ENCODE data around the gene TEAD4.

DNA sequence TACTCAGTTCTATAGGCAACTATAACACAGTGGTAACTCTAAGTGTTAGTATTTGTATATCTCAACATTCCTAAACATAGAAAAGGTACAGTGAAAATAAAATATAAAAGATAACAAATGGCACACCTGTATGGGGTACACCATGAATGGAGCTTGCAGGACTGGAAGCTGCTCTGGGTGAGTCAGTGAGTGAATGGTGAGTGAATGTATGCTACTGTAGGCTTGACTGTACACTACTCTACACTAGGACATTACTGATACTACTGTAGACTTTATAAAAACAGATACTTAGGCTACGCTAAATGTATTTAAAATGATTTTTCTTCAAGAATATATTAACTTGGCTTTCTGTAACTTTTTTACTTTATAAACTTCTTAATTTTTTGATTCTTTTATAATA lies 25.5 kb downstream of the TEAD4 start:
- TF ChIP-seq, protein P1, sequence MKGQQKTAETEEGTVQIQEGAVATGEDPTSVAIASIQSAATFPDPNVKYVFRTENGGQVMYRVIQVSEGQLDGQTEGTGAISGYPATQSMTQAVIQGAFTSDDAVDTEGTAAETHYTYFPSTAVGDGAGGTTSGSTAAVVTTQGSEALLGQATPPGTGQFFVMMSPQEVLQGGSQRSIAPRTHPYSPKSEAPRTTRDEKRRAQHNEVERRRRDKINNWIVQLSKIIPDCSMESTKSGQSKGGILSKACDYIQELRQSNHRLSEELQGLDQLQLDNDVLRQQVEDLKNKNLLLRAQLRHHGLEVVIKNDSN (CRISPR knock-in tag; IDR thresholded peaks at IDR 0.05), result no peak
- TF ChIP-seq CREB1 (CRISPR knock-in tag; IDR thresholded peaks at IDR 0.05) (no peak), NFYB (CRISPR knock-in tag; conservative IDR thresholded peaks at IDR 0.05; ENCODE audit: low read depth) (no peak), TEAD1 (CRISPR knock-in tag; IDR thresholded peaks at IDR 0.05) (no peak), IRF2 (CRISPR knock-in tag; IDR thresholded peaks at IDR 0.05; ENCODE audit: borderline replicate concordance, low read depth) (no peak), CTCF (IDR thresholded peaks at IDR 0.05) (no peak), ZBTB21 (CRISPR knock-in tag; IDR thresholded peaks at IDR 0.05; ENCODE audit: borderline replicate concordance) (no peak), MAX (CRISPR knock-in tag; IDR thresholded peaks at IDR 0.05) (no peak), ZNF232 (CRISPR knock-in tag; IDR thresholded peaks at IDR 0.05) (no peak), ZNF281 (CRISPR knock-in tag; IDR thresholded peaks at IDR 0.05) (no peak), GABPB1 (CRISPR knock-in tag; IDR thresholded peaks at IDR 0.05) (no peak)
- TF ChIP-seq, protein P2, sequence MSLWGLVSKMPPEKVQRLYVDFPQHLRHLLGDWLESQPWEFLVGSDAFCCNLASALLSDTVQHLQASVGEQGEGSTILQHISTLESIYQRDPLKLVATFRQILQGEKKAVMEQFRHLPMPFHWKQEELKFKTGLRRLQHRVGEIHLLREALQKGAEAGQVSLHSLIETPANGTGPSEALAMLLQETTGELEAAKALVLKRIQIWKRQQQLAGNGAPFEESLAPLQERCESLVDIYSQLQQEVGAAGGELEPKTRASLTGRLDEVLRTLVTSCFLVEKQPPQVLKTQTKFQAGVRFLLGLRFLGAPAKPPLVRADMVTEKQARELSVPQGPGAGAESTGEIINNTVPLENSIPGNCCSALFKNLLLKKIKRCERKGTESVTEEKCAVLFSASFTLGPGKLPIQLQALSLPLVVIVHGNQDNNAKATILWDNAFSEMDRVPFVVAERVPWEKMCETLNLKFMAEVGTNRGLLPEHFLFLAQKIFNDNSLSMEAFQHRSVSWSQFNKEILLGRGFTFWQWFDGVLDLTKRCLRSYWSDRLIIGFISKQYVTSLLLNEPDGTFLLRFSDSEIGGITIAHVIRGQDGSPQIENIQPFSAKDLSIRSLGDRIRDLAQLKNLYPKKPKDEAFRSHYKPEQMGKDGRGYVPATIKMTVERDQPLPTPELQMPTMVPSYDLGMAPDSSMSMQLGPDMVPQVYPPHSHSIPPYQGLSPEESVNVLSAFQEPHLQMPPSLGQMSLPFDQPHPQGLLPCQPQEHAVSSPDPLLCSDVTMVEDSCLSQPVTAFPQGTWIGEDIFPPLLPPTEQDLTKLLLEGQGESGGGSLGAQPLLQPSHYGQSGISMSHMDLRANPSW (CRISPR knock-in tag; conservative IDR thresholded peaks at IDR 0.05; ENCODE audit: low read depth), result no peak
- TF ChIP-seq, protein P3, sequence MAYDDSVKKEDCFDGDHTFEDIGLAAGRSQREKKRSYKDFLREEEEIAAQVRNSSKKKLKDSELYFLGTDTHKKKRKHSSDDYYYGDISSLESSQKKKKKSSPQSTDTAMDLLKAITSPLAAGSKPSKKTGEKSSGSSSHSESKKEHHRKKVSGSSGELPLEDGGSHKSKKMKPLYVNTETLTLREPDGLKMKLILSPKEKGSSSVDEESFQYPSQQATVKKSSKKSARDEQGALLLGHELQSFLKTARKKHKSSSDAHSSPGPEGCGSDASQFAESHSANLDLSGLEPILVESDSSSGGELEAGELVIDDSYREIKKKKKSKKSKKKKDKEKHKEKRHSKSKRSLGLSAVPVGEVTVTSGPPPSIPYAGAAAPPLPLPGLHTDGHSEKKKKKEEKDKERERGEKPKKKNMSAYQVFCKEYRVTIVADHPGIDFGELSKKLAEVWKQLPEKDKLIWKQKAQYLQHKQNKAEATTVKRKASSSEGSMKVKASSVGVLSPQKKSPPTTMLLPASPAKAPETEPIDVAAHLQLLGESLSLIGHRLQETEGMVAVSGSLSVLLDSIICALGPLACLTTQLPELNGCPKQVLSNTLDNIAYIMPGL (CRISPR knock-in tag; IDR thresholded peaks at IDR 0.05), result no peak

All from WTC11 (cell line).